GM12878 (cell line): ENCODE results near the gene TET2. TPM values are rescaled to one million over a fixed set of nuclear protein-coding genes. Genes with fewer than 3 reads are reported as not detected.
A peak's percentile ranks its signal among the peaks of the same experiment; 100 is the strongest.

ENCODE experiments used
- ATAC-seq: fragments of 200-7000 bp; cut with Tn5 transposase; 3 replicates; pipeline ENCODE4 v1.9.1; 2020; ENCODE audit warnings: mild to moderate bottlenecking, moderate library complexity
- BruUV-seq: library from RNA; stranded (reverse); fragments of 400-500 nt; replicated peaks from 2 replicates; lab custom pipeline; 2021; lab: Mats Ljungman, UMichigan
- CTCF ChIA-PET: fragments of 300-600 bp; sonication (Branson Sonifier 250); formaldehyde crosslinking; extraction: SDS; loops from one replicate; lab custom pipeline; 2021; ENCODE audit warnings: inconsistent platforms; lab: Yijun Ruan, JAX
- POLR2A ChIA-PET: fragments of 350-600 bp; formaldehyde crosslinking; extraction: SDS; loops from one replicate; lab custom pipeline; 2021; ENCODE audit warnings: inconsistent platforms; lab: Charles Lee
- RAD21 ChIA-PET: fragments of 300-600 bp; sonication (Branson Sonifier 250); formaldehyde crosslinking; loops from one replicate; lab custom pipeline; 2023; ENCODE audit warnings: antibody characterized with exemption; ENCODE audit not compliant: unreplicated experiment; lab: Charles Lee
- SMC1A ChIA-PET: fragments of 300-600 bp; sonication (Branson Sonifier 250); formaldehyde crosslinking; loops from one replicate; lab custom pipeline; 2023; ENCODE audit not compliant: unreplicated experiment, uncharacterized antibody; lab: Charles Lee
- DNase-seq: peaks from one replicate; pipeline ENCODE4 v3.0.0-alpha.2; 2011; ENCODE audit warnings: low read depth, low spot score
- FAIRE-seq: peaks from 3 replicates; lab custom pipeline; 2011; peaks lifted over from hg19 to GRCh38; lab: Jason Lieb, UNC
- H2AFZ ChIP-seq: 2 replicates; pipeline ENCODE4 v1.6.0; 2011; ENCODE audit warnings: low read depth, low read length, control low read depth; ENCODE audit not compliant: control insufficient read depth
- H3K27ac ChIP-seq: 2 replicates; pipeline ENCODE4 v1.5.1; 2011; ENCODE audit warnings: control low read depth; ENCODE audit not compliant: control insufficient read depth, insufficient read depth
- H3K27me3 ChIP-seq, 2 experiments: replicated peaks in 1 of 2; 2 replicates each; pipeline versions ENCODE4 v1.6.0 to v1.6.1; 2011; ENCODE audit warnings: low read length in 1 of 2; ENCODE audit not compliant: control insufficient read depth in 2 of 2, insufficient read depth in 2 of 2
- H3K36me3 ChIP-seq, 2 experiments: 2 replicates each; pipeline ENCODE4 v1.5.1; 2011; ENCODE audit warnings: low read length in 1 of 2; ENCODE audit not compliant: control insufficient read depth in 2 of 2, insufficient read depth in 2 of 2
- H3K4me1 ChIP-seq: 2 replicates; pipeline ENCODE4 v1.6.1; 2011; ENCODE audit warnings: mild to moderate bottlenecking, low read length, moderate library complexity, mixed read lengths; ENCODE audit not compliant: control insufficient read depth, insufficient read depth
- H3K4me2 ChIP-seq: 2 replicates; pipeline ENCODE4 v1.6.0; 2011; ENCODE audit warnings: control low read depth; ENCODE audit not compliant: control insufficient read depth, insufficient read depth
- H3K4me3 ChIP-seq: fragments of 200-600 bp; sonication (generic); 2 replicates; pipeline ENCODE4 v1.5.1; 2016
- H3K79me2 ChIP-seq: 2 replicates; pipeline ENCODE4 v1.6.0; 2011; ENCODE audit warnings: low read length; ENCODE audit not compliant: control insufficient read depth, insufficient read depth
- H3K9ac ChIP-seq: 2 replicates; pipeline ENCODE4 v1.8.0; 2011; ENCODE audit warnings: low read length, control low read depth, mixed read lengths; ENCODE audit not compliant: control insufficient read depth, insufficient read depth
- H3K9me3 ChIP-seq: replicated peaks from 3 replicates; pipeline ENCODE4 v1.5.1; 2011; ENCODE audit warnings: mild to moderate bottlenecking, low read length; ENCODE audit not compliant: control insufficient read depth, insufficient read depth
- H4K20me1 ChIP-seq: 2 replicates; pipeline ENCODE4 v1.6.0; 2011; ENCODE audit not compliant: control insufficient read depth, insufficient read depth
- HDAC2 ChIP-seq: fragments of 200-600 bp; sonication (generic); IDR thresholded peaks from 2 replicates; pipeline ENCODE4 v1.6.1; 2017
- HDAC6 ChIP-seq: fragments of 200-600 bp; sonication (generic); IDR thresholded peaks from one replicate; pipeline ENCODE4 v1.8.0; 2017; ENCODE audit warnings: antibody characterized with exemption; ENCODE audit not compliant: unreplicated experiment
- NKRF ChIP-seq: fragments of 450-650 bp; conservative IDR thresholded peaks from 2 replicates; pipeline ENCODE4 v1.6.1; 2017; ENCODE audit warnings: mild to moderate bottlenecking, moderate library complexity
- PKNOX1 ChIP-seq: fragments of 450-650 bp; IDR thresholded peaks from 2 replicates; pipeline ENCODE4 v1.6.1; 2016; ENCODE audit warnings: mild to moderate bottlenecking
- RAD21 ChIP-seq: IDR thresholded peaks from 2 replicates; pipeline ENCODE4 v1.6.1; 2011; ENCODE audit warnings: mild to moderate bottlenecking, low read depth, low read length, moderate library complexity; ENCODE audit not compliant: insufficient read depth
- RB1 ChIP-seq: fragments of 450-650 bp; formaldehyde crosslinking; IDR thresholded peaks from 2 replicates; pipeline ENCODE4 v1.6.1; 2017; ENCODE audit warnings: mild to moderate bottlenecking, borderline replicate concordance
- SRF ChIP-seq, 2 experiments: IDR thresholded peaks; 2 replicates each; pipeline ENCODE4 v1.6.1; 2011; ENCODE audit warnings: low read depth in 2 of 2, low read length in 2 of 2, mild to moderate bottlenecking in 1 of 2, moderate library complexity in 1 of 2
- ZBTB40 ChIP-seq: fragments of 450-650 bp; IDR thresholded peaks from 2 replicates; pipeline ENCODE4 v1.6.1; 2016; ENCODE audit warnings: mild to moderate bottlenecking, moderate library complexity, borderline replicate concordance
- ZNF24 ChIP-seq: fragments of 450-650 bp; IDR thresholded peaks from 2 replicates; pipeline ENCODE4 v1.6.1; 2017; ENCODE audit warnings: antibody characterized with exemption, mild to moderate bottlenecking
- WGBS: methylation state at CpG from one replicate; pipeline ENCODE4 v1.1.6; 2016; ENCODE audit warnings: low lambda C conversion rate; ENCODE audit not compliant: insufficient replicate concordance, insufficient coverage; ENCODE audit errors: missing lambda C conversion rate; 5-methylcytosine and 5-hydroxymethylcytosine counted together
- in situ Hi-C: fragments of 300-500 bp; cut with MboI; formaldehyde crosslinking; loops from 9 replicates; pipeline ENCODE4 v1.14.3; 2018; ENCODE audit warnings: mixed read lengths
- intact Hi-C: fragments of 100-400 bp; cut with micrococcal nuclease; formaldehyde crosslinking; loops from one replicate; pipeline ENCODE4 v1.14.2; 2022; ENCODE audit not compliant: unreplicated experiment
- polyA plus RNA-seq, 11 experiments: library from polyadenylated mRNA; depleted of rRNA in 4 of 11; unstranded in 6 of 11; stranded (reverse) in 5 of 11; fragments of >200 nt; fragmentation: Nextera tagmentation in 4 of 11; fragmentation: Illumina TruSeq in 1 of 11; extraction: Ambion mirVana in 4 of 11; extraction: Trizol in 1 of 11; gene quantifications; 1 replicate in 1 of 11; 2 replicates in 10 of 11; pipeline versions ENCODE4 v1.2.1 to v1.2.3, GENCODE V29; 2011 to 2016; ENCODE audit warnings: inconsistent platforms in 2 of 11, missing spikeins in 2 of 11, low read depth in 1 of 11
- total RNA-seq, 4 experiments: library from RNA; depleted of rRNA in 3 of 4; stranded (reverse); fragments of >200 nt in 3 of 4; fragmentation: Illumina TruSeq in 1 of 4; extraction: Trizol in 1 of 4; gene quantifications; 2 replicates each; pipeline versions ENCODE4 v1.2.1 to v1.2.3, GENCODE V29; 2013 to 2021

Gene TET2
- total and polyA plus RNA-seq, 10 of the 15 experiments (the other 5 are each of a cell fraction or from before 2014, with no cell fraction given): 3.7 to 49.0 (median 27.5) TPM

GRCh38 chr4:105206214-105206613 is 59.5 kb downstream of the TET2 start:
- Histone ChIP-seq H2AFZ (no peak overlapping the region), H3K4me3 (no peak overlapping the region), H4K20me1 (no peaks in the 10 kb centered on the region), H3K36me3 (peaks cover 0 to 3% of the 10 kb centered on the region in 2 experiments; a peak in 2 of 4 replicates), H3K9ac (no peak overlapping the region), H3K4me2 (no peak overlapping the region), H3K79me2 (peaks cover 27% of the 10 kb centered on the region), H3K4me1 (no peaks in the 10 kb centered on the region), H3K9me3 (no peaks in the 10 kb centered on the region; the same call in 2 of the 3 replicates), H3K27ac (no peak overlapping the region), H3K27me3 (no peaks in the 10 kb centered on the region)
- ChIA-PET POLR2A (no interaction called here), RAD21 (no interaction called here), CTCF (interaction anchor here (0.6 to 1.3 kb wide), 4 partner anchors 9 to 370 kb away, joined by 3 read pairs; no protein-coding TSS in a partner anchor), SMC1A (interaction anchor here (0.8 to 1.3 kb wide), 5 partner anchors 9 to 28 kb away, joined by 3 to 4 read pairs (median 3); no protein-coding TSS in a partner anchor)
- ATAC-seq (no peak), FAIRE-seq (no peak), DNase-seq (no peak)
- TF ChIP-seq HDAC6: no peak
- peak; percentile 30; the same call in 1 of the 2 replicates for TF ChIP-seq RAD21
- in situ Hi-C loops (no loop called here), intact Hi-C loops (no loop called here)
- 74% methylated on average over 3 of the region's 3 CpGs for WGBS
- no TSS peak for BruUV-seq

GRCh38 chr4:105207386-105207785 is 60.7 kb downstream of the TET2 start:
- no peaks in the 10 kb centered on the region for H4K20me1 ChIP-seq
- H3K27me3 ChIP-seq: no peaks in the 10 kb centered on the region
- in situ Hi-C loops: no loop called here
- peaks cover 38% of the 10 kb centered on the region for H3K79me2 ChIP-seq
- no peak overlapping the region for H2AFZ ChIP-seq
- peaks cover 0 to under 1% of the 10 kb centered on the region in 2 experiments; a peak in 1 of 4 replicates for H3K36me3 ChIP-seq
- TF ChIP-seq PKNOX1: no peak
- no peak for TF ChIP-seq NKRF
- no peak for TF ChIP-seq ZNF24
- no peak for TF ChIP-seq SRF (IDR thresholded peaks at IDR 0.05; ENCODE audit: low read depth in 2 of 2, low read length in 2 of 2)
- TF ChIP-seq RB1: no peak
- TF ChIP-seq HDAC2: no peak
- no peak for TF ChIP-seq ZBTB40
- no peaks in the 10 kb centered on the region for H3K4me1 ChIP-seq
- WGBS: 96% methylated on average over 2 of the region's 2 CpGs
- DNase-seq (no peak), FAIRE-seq (no peak), ATAC-seq (no peak)
- no peaks in the 10 kb centered on the region; the same call in 2 of the 3 replicates for H3K9me3 ChIP-seq
- RAD21 ChIA-PET: no interaction called here
- POLR2A ChIA-PET: interaction anchor here (0.6 kb wide), 1 partner anchor 90 kb away, joined by 3 read pairs; no protein-coding TSS in a partner anchor
- no peak overlapping the region for H3K4me3 ChIP-seq
- SMC1A ChIA-PET: interaction anchor here (0.8 to 1.3 kb wide), 2 partner anchors 10 to 24 kb away, joined by 3 read pairs; no protein-coding TSS in a partner anchor
- H3K27ac ChIP-seq: no peak overlapping the region
- H3K4me2 ChIP-seq: no peak overlapping the region
- no TSS peak for BruUV-seq
- CTCF ChIA-PET: no interaction called here
- no peak overlapping the region for H3K9ac ChIP-seq
- intact Hi-C loops: no loop called here
